ENCODE measurements around the gene DOCK10.

DNA sequence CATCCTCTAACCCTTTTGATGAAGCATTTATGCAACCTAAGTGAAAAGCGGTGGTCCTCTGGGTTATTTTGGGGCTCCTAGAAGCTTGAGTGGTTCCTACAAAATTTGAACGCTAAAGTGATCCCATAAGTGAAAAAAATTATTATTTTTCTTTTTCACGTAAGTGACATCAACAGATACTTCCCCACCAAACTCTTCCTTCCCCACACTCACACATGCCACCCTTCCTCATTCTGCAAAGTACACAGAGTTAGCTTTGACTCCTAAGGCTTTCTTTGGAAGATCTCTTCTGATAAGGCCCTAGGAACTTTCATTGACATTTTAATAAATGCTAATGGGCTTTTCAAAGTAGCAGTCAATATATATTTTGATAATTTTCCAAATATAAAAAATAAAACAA, 109.7 kb downstream of the DOCK10 start:
- TF ChIP-seq, protein P1, sequence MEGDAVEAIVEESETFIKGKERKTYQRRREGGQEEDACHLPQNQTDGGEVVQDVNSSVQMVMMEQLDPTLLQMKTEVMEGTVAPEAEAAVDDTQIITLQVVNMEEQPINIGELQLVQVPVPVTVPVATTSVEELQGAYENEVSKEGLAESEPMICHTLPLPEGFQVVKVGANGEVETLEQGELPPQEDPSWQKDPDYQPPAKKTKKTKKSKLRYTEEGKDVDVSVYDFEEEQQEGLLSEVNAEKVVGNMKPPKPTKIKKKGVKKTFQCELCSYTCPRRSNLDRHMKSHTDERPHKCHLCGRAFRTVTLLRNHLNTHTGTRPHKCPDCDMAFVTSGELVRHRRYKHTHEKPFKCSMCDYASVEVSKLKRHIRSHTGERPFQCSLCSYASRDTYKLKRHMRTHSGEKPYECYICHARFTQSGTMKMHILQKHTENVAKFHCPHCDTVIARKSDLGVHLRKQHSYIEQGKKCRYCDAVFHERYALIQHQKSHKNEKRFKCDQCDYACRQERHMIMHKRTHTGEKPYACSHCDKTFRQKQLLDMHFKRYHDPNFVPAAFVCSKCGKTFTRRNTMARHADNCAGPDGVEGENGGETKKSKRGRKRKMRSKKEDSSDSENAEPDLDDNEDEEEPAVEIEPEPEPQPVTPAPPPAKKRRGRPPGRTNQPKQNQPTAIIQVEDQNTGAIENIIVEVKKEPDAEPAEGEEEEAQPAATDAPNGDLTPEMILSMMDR (IDR thresholded peaks at IDR 0.05): no peak
- TF ChIP-seq POLR2A (IDR thresholded peaks at IDR 0.05): no peak

Data from testis (tissue), 2 donors.